GM12891 (cell line): Measurements from ENCODE around the gene CDC42EP1. TPM values are rescaled to one million over a fixed set of nuclear protein-coding genes. Genes with fewer than 3 reads are reported as not detected.

Experiments used
- DNase-seq: peaks from one replicate; pipeline ENCODE4 v3.0.0; 2011; ENCODE audit warnings: low spot score; ENCODE audit not compliant: insufficient read length
- FAIRE-seq: peaks from 2 replicates; lab custom pipeline; 2011; peaks lifted over from hg19 to GRCh38; lab: Jason Lieb, UNC
- PAX5 ChIP-seq: IDR thresholded peaks from 2 replicates; pipeline ENCODE4 v1.6.1; 2011; ENCODE audit warnings: low read length, moderate library complexity, mild to moderate bottlenecking; ENCODE audit not compliant: insufficient read depth, severe bottlenecking
- POLR2A ChIP-seq: IDR thresholded peaks from 2 replicates; pipeline ENCODE4 v1.6.1; 2011; ENCODE audit warnings: low read depth, low read length, control low read depth
- POLR2AphosphoS5 ChIP-seq: IDR thresholded peaks from 2 replicates; pipeline ENCODE4 v1.6.1; 2011; ENCODE audit warnings: low read depth, low read length, control low read depth
- POU2F2 ChIP-seq: IDR thresholded peaks from 2 replicates; pipeline ENCODE4 v1.6.1; 2011; ENCODE audit warnings: low read depth, mild to moderate bottlenecking, control low read depth, low read length, moderate library complexity
- SPI1 ChIP-seq: IDR thresholded peaks from 2 replicates; pipeline ENCODE4 v1.6.1; 2011; ENCODE audit warnings: low read depth, low read length, control low read depth
- TAF1 ChIP-seq: IDR thresholded peaks from 2 replicates; pipeline ENCODE4 v1.6.1; 2011; ENCODE audit warnings: low read depth, low read length, control low read depth
- polyA plus RNA-seq: library from polyadenylated mRNA; unstranded; fragments of >200 nt; gene quantifications from one replicate; pipeline ENCODE4 v1.2.1, GENCODE V29; 2012; ENCODE audit warnings: low read depth, missing spikeins, inconsistent platforms; ENCODE audit not compliant: missing spikeins

CDC42EP1 gene, protein sequence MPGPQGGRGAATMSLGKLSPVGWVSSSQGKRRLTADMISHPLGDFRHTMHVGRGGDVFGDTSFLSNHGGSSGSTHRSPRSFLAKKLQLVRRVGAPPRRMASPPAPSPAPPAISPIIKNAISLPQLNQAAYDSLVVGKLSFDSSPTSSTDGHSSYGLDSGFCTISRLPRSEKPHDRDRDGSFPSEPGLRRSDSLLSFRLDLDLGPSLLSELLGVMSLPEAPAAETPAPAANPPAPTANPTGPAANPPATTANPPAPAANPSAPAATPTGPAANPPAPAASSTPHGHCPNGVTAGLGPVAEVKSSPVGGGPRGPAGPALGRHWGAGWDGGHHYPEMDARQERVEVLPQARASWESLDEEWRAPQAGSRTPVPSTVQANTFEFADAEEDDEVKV
- polyA plus RNA-seq, result not detected

DNA sequence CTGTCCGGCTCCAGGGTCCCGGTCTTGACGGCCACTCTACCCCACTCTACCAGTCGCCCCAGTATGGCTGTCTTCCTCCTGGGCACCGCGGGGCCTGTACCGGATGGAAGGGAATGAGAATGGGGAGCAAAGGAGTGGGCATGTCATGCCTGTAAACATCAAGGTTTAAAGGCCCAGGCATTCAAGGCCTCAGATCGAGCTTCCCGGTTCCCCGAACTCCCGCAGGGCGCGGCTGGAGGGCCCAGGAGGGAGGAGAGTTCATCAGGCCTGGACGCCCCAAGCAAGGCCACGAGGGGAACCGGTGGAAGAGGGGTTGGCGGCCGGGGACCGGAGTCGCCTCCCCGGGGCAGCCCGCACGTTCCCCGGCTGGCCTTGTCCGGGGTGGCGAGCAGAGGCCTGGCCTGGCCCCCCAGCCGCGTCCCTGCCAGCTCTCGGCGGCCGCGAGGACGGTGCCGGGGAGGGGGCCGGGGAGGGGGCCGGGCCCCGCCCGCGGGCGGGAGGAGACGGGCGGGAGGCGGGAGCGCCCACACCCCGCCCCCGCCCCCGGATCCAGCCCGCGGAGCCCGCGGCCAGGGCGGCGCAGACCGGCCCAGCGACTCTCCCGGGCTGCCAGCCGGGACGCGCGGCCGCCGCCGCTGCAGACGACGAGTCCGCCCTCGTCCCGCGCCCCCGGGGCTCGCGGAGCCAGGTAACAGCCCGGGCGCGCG is at the start of gene CDC42EP1:
CDC42EP1 (plus strand) TSS at position 580 of the 707 bp plus-strand sequence. CDS start 5,870 bp downstream, outside the sequence.
- no peak for FAIRE-seq
- TF ChIP-seq POLR2A (no peak), POU2F2 (no peak), PAX5 (no peak), SPI1 (no peak), POLR2AphosphoS5 (no peak), TAF1 (no peak)
- no peak for DNase-seq

DNA sequence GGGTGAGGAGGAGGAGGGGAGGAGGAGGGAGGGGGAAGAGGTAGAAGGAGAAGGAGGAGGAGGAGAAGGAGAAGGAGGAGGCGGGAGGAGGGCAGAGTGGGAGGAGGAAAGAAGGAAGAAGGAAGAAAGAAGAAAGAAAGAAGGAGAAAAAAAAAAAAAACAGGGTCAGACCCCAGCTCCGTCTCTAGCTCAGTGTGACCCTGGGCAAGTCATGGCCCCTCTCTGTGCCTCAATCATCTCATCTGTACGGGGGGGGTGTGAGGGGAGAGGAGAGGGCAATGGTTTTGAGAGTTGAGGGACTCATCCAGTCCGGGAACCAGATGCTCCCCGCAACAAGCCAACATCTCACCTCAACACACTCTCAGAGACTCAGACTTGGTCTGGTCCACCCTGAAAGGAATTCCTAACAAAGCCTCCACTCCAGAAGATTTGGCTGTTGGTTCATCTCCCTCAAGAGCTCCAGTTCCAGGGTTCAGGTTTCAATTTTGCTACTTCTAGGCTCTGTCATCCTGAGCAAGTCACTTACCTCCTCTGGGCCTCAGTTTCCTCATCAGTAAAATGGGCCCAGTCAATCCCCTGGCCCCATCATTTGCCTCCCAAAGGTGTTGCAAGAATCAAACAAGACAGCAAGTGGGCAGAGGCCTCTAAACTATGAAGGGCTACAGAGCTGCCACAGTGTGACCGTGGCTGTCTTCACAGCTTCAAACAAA is 48.7 kb upstream of the CDC42EP1 start:
- DNase-seq (no peak), FAIRE-seq (no peak)
- no peak for TF ChIP-seq TAF1
- TF ChIP-seq POLR2A, result no peak
- no peak for TF ChIP-seq POU2F2
- no peak for TF ChIP-seq PAX5
- no peak for TF ChIP-seq SPI1
- no peak for TF ChIP-seq POLR2AphosphoS5

DNA sequence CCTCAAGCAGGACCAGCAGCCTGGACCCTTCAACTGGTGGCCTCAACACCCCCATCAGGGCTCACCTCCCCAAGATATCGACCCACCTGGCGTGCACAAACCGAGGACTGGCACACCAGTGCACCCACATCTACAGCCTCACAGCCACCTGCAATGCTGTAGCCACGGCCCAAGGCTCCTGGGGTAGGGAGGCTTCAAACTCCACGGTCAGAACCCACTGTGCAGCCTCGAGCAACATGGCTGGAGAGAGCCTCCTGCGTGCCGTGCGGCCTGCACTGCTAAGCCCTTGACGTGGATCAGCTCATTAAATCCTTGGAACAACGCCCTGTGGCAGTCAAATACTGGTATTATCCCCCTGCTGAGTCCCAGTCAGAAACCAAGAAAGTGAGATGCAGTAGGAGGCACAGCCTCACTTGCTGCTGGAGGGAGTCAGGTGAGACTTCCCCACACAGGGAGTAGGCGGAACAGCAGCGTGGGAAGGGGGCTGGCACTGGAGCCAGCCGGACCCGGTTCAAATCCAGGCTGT is 45.7 kb upstream of the CDC42EP1 start:
- no peak for FAIRE-seq
- no peak for TF ChIP-seq POU2F2
- no peak for TF ChIP-seq TAF1
- TF ChIP-seq POLR2A, result no peak
- no peak for TF ChIP-seq SPI1
- TF ChIP-seq PAX5, result no peak
- TF ChIP-seq POLR2AphosphoS5, result no peak
- no peak for DNase-seq

DNA sequence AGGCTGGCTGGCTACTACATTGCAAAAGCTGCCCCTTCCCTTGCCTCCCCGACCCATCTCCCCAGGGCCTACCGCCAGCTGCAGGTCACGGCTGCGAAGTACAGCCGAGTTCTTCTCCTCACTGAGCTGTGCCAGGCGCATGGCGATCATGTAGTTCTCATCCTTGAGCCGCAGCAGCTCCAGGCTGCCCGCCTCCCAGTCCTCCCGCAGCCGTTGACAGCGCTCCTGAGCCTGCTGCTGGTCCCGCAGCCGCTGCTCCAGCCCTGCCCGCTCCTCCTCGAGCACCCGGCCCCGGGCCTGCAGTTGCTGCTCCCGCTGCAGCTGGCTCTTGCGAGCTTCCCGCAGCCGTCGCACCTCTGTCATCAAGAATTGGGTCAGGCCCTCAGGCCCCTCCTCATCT is 44.4 kb upstream of the CDC42EP1 start:
- DNase-seq, result no peak
- no peak for TF ChIP-seq PAX5
- TF ChIP-seq SPI1, result no peak
- no peak for TF ChIP-seq POU2F2
- no peak for TF ChIP-seq TAF1
- TF ChIP-seq POLR2A, result no peak
- no peak for FAIRE-seq

DNA sequence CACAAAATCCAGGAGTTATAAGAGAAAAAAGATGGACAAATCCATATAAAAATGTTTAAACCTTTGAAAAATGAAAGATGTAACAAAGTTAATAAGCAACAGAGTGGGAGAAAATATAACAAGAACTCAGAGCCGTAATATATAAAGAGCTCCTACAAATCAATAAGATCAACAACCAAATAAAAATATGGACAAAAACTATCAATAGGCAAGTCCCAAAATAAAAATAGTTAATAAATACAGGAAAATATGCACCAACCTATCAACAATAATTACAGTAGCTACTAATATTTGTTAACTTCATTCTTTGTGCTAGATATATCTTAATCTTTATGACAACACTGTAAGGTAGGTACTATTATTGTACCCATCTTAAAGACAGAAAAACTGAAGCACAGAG is 43.8 kb upstream of the CDC42EP1 start:
- no peak for DNase-seq
- TF ChIP-seq SPI1, result no peak
- TF ChIP-seq POLR2A, result no peak
- no peak for TF ChIP-seq PAX5
- FAIRE-seq, result no peak

DNA sequence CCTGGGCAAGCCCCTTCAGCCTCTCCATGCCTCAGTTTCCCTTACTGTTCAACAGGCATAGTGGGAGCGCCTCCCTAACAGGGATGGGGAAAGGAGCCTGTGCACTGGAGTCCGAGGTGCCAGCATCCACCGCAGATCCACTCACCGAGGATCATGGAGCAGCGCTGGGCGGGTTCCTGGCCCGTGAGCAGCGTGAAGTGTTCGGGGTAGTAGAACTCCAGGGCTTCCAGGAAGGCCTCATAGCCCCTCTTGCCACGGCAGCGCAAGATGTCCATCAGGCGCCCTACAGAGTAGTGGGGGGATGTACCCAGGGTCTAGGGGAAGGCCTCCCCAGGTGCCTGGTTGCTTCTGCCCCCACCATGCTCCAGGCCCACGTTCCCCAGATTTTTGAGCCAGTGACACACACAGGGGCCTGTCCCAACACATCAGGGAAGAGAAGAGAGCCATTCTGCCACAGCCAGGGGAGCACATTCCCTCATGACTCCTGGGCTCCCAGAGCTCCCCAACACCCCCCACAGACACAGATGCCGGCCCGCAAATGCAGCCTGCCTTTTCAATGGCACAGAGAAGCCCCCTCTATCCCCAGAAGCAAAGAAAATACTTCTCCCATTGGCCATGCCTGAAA is 42.3 kb upstream of the CDC42EP1 start:
- FAIRE-seq (no peak), DNase-seq (no peak)
- TF ChIP-seq POU2F2, result no peak
- TF ChIP-seq POLR2A, result no peak
- TF ChIP-seq POLR2AphosphoS5, result no peak
- no peak for TF ChIP-seq TAF1
- TF ChIP-seq PAX5, result no peak
- TF ChIP-seq SPI1, result no peak

DNA sequence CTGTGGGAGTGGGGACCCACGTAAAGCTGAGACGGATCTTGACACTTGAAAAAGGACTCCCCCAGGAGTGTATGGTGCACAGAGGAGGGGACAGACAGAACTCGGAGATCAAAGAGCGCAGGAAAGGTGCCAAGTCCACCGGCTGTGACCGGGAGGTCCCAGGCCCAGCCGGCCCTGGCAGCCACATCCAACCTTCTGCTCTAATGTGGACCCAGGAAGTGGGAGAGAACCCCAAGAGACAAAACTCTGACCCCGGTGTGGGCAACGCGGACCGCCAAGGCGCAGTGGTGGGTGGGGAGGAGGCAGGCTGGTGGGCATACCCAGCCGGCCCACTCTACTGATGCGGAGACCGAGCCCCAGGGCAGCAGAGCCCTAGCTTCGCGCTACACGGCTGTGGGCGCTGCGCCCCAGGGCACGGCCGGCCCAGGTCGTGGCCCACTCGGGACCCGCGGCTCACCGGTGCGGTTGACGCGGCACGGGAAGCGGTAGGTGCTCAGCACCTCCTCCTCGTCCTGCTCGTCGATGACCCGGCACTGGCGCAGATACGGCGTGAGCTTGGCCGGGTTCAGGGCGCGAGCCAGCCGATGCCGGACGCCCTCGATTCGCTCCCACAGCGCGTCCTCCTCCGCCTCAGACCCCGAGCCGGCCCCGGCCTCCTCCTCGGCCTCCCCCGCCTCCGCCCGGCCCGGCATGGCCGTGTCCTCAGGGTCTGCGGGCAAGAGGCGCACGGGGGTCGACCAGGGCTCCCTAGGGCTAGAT is 41.6 kb upstream of the CDC42EP1 start:
- no peak for TF ChIP-seq POU2F2
- TF ChIP-seq POLR2AphosphoS5, result no peak
- TF ChIP-seq SPI1, result no peak
- FAIRE-seq, result no peak
- no peak for DNase-seq
